ENCODE measurements around the gene NFIB.
A peak's percentile ranks its signal among the peaks of the same experiment; 100 is the strongest.

The NFIB gene

DNA sequence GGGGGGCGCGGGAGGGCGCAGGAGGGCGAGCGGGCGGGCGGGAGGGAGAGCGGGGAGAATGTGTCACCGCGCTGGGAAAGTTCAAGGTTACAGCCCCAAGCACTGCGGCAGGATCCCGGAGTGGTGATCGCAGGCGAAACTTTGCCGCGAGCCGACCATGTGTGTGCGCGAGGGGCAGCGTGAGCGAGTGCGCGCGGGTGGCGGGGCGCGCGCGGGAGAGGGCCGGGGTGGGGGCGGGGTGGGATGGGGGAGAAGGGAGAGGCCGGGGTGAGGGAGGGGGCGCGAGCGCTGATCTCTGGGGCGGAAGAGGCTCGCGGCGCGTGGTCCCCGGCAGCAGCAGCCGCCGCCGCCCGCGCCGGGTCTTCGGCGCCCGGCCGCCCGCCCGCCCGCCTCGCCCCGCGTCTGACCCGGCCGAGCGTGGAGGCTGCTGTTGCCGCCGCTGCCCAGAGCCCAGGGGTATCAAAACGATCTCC, at the start of gene NFIB:
Gene NFIB (minus strand): TSS at position 191 of the 473 bp plus-strand sequence. CDS start 630 bp downstream, outside the sequence.
- peak in 1 of 2 donors; percentile 27 for DNase-seq

DNA sequence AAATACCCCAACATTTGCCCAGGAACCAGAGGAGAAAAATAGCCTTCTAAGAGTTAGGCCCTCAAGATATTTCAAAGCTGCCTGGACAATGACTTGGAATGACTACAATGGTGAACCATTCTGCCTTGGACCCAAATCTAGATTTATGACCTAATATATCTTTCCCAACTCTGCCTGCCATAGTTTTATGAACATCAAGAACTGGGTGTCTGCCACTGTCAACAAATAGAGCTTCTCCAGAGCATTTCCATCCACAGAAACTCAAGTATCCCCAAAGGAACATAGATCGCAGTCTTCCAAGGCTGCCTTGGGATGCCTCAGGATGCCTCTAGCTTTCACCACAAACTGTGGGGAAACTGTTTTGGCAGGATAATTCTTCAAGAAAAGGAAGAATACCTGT, 48.2 kb upstream of the NFIB start:
- DNase-seq: no peak

DNA sequence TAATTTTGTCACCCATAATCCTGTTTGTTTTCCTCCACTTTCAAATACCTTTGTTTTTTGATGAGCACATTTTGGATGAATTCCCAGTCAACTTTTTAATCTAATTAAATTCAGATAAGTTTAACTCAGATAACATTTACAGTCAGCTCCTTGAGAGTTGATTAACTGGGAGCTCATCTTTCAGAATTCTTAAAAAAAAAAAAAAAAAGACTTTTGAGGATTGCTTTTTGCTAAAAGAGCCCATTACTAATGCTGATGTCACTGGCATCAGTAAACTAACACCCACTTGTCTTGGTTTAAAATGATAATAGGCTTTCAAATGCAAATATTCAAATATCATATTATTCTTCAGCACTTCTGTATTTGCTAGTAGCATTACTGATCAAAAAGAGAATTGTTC, 47.1 kb upstream of the NFIB start:
- DNase-seq: no peak

DNA sequence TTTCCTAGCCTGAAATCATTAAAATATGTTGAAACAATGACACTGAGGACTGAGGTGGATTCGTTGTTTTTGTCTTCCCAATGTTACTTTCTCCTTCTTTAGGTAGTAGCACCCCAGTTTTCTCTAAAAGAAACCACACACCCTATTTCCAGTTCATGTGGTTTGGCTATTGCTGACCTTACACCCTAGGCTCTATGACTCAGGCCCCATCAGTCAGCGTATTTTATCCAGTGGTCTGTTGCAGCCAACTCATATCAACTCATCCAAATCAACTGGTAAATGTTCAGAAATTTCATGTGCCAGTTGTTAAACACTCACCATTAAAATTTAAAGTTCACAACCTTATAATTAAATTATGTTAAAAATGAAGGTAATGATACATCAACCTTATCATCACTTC, 44.6 kb upstream of the NFIB start:
- no peak for DNase-seq

DNA sequence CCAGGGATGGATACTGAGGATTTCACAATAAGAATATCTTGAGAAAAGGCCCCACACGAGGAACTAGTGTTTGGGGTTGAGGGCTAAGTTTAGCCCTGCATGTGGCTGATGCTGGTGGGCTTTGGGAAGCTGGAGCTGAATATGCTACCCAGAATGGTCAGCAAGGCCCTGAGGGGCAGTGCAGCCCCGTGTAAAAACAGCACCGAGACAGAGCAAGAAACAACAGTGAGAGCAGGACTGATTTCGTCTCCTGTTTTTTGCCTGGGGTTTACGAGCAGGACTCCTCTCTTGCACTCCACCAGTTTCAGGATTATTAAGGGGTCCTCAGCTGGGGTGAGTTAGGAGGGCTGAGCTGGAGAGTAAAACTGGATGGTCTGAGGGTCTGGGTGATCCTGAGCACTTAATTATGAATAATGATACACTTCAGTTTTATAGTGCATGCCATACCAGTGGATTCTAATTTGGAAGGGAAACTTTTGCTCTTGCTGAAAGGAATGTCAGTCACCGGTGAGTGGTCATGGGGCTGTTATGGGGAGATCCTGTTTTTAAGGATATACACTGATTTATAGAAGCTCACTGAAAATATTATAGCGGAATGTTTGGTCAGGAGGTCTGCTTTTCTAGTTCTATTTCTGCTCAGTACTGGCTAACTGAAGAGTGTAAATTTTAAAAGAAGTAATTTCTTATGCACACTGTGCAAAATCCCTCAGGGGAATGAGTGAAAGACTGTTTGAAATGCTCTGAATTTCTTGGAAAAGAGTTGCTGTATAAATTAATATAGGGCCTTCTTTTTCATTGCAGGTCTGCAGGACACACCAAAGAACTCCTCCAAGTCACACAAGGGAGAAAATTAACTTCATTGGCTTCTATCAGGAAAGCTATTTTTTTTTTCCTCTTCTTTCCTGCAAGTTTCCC, 42.7 kb upstream of the NFIB start:
- no peak for DNase-seq

DNA sequence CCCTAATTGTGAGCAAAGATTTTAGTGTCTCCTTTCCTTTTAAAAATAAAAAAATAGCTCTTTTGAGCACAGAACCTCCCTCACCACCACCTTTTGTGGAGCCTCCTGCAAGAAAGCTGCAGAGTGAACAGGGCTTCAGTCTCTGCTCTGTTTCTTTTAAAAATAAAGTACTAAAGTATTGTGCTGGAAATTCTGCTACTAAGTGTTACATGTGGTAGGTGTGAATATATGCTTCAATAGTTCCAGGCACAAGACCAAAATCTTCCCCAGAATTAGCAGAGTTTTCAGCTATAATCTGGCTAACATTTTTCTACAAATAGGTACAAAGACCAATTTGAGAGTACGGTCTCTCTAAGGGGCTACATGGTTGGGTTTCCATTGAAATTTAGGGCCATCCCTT, 40.3 kb upstream of the NFIB start:
- no peak for DNase-seq

DNA sequence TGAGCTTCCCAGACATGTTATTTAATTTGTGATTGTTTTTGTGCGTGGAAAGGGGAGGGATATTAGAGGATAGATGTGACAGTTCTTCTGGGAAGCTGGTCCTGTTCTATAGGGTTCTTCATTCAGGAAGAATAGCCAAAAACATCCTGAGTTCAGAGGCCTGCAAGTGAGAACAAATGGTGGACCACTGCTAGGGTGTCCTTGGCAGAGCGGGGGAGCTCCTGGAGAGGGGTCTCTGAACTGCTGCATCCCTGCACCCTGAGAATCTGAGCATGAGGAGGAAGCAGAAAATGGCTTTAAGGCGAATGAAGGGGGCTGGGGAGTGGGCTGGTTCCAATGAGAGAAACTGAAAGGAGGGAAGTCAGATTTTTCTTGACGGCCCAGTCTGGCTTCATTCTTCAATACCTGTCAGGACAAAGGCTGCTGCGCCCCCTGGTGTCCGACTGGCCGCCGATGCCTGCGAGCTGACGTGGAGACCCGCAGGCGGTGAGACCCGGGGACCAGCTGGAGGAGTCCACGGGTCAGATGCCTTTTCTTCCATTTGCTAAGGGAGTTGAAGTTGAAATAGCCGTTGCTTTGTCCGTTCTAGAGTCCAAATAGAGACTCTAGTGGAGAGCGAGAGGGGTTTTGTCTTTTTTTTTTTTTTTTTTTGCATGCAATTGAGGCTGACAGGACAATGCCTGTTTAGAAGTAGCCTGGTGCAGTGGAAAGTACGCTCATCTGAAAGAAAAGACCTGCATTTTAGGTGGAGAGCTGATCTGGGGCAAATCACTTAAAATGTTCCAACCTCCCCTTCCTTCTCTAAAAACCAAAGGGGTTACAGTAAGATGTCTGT, 39.5 kb upstream of the NFIB start:
- DNase-seq: peak; percentile 80 to 88

DNA sequence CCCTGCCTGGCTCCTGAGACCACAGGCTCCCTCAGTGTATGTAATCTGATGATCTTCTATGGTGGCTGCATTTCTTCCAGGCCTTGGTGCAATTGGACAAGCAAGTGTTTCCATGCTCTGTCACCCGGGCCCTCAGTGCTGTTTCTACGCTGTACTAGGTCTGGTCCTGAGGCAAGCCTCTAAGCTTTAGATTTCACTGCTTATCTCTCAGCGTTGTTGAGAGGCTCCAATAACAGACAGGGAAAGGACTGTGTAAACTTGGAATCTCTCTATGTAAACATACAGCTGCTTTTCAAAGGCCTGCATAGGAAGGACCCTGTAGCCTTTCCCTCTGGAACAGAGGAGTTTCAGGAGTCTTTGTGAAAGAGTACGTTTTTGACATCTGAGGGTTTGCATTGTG, 38.6 kb upstream of the NFIB start:
- no peak for DNase-seq

DNA sequence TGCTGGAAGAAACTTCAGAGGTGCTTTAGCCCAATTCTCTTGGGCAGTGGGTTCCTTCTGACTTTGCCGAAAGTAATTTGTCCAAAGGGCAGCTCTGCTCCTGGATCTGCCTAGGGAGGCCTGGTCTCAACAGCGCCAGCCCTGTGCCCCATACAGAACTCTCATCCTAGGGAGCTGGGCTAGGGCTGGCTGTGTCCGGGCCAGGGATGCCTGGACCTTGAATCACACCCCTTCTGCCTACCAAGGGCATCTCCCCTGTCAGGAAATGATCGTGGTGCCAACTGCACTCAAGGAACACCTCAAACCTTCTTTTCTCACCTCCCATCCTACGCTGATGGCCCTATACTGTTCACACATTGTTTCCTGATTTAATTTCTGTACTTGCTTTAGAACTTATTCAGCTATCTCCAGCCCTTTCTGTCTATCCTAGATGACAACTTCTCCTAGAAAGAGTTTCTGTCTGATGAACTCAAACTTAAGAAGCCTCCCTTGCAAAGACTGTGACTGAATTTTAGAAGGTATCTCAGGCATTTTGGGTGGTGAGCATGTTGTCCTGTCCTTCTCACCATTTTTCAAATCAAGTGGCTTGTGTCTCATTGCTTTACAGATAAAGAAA, 37.4 kb upstream of the NFIB start:
- DNase-seq: no peak

DNA sequence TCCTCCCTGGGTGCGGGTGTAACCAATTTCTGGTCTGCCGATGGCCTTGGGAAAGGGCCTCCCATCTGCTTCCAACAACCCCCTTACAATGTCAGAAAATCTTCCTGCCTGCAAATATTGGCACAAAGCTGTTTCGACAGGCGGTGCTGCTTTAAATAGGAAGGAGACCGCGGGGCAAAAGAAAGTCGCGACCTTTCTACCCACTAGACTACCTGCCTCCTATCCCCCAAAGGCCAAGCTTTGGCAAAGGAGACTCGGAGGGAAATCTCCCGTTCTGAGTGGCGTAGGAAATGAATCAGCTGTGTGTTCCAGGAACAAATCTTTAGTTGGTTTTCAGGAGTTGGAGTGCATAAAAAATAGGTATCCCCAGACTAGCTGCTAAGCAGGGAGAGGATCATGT, 36.8 kb upstream of the NFIB start:
- DNase-seq: no peak

DNA sequence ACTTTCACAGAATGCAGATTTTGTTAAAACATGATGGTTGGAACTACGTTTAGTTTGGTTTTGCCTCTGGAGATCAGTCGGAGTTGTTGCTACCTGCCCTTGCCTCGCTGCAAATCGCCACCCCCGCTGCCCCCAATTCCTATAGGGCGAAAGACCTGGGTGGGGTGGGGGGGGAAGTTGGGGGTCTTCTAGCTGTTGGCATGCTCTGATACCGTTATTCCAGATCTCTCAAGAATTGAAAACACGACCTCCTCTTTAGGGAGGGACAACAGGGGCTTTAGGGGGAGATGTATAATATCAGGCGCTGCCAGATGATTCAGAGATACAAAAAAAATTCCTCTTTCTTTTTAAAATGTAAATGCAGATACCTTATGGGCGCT, 36.4 kb upstream of the NFIB start:
- DNase-seq: no peak

DNA sequence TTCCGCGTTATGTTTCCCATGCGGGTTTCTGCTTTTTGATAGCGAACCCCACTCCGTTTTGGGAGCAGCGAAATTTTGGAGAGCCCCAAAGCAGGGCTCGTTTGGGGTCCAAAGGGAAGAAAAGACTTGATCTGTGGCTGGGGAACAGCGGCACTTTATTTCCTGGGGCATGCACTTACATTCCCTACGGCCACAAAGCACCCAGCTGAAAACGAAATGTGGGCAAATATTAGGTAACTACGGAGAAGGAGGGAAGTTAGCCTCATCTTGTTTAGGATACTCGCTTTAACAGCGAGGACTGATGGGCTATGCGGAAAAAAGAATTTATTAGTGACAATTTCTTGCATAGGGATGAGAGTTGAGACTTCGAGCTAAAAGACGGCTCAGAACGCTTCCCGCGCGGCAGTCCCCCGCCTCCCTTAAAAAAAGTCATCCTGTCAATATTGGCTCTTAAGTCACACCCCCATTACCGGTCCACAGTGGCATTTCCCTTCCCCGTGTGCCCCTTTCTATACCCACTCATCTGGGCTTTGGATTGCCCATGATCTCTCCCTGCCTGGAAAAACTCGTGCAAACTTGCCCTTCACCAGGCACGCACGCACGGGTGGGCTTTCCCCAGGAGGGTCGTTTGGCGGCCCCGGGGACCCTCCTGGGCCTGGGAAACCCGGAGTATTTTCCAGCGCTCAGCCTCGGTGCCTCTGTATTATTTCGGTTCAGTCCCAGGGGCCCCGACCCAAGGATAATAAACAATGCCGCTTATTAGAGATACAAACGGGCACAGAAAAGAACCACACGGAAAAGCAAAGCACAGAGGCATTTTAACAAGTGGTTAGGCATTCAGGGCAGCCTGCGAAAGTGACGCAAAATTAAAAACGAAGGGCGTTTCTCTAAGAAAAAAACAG, 35.8 kb upstream of the NFIB start:
- no peak for DNase-seq

DNA sequence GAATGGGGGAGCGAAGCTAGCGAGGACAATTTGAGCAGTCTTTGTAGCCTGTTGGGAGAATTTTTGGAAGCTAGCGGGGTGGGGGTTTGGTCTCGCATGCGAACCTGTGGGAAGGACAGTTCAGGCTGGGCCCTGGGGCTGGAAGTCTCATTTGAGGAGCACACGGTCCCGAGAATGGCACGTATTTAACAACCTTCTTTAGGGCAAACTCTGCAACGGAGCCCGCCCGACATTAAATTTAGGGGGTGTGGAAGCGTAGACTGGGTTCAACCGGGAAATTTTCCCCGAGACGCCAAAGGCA, 35.2 kb upstream of the NFIB start:
- no peak for DNase-seq

DNA sequence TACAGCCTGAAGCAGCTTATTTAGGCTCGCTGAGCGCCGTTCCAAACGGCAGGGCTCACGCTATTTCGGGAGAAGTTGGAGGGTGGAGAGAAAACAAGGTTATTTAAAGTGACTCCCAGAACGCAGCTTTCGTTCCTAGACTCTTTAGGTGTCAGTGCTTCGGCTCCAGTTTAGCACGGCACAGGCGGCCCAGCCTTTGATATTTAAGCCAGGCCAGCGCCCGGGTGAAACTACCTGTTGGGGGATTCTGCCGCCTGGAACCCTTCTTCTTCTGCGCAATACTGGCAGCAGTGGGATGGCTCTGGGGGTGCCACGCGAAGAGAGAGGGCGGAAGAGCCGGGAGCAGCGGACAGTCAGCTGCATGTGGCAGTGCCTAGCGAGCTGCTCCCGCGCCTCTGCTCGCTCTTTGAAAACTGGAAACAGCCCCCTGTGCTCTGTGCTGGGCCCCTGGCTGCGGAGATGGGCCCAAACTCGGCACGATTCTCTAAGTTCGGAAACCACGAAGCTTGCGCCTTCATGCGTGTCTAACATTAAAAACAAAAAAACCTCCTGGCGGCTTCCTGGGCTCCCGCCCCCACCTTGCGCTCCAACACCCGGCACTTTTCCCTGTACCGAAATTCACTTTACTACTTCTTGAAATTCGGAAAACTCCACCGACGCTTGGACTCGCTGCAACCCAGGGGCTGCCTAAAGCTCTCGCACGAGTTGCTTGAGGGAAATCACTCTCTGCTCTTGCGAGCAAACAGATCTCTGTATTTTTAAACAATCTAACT, 34.6 kb upstream of the NFIB start:
- no peak for DNase-seq

DNA sequence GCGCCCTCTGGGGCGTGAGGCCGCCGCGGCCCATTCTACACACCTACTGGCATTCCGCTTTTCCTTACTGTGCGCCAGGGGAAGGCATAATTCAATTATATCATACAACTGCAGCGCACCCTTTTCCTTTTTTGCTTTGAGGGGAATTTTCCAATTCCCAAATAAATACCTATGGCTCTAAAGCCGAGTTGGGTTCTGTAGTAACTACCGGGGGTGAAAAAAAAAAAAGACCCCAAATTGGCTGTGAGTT, 34.1 kb upstream of the NFIB start:
- DNase-seq: no peak

DNA sequence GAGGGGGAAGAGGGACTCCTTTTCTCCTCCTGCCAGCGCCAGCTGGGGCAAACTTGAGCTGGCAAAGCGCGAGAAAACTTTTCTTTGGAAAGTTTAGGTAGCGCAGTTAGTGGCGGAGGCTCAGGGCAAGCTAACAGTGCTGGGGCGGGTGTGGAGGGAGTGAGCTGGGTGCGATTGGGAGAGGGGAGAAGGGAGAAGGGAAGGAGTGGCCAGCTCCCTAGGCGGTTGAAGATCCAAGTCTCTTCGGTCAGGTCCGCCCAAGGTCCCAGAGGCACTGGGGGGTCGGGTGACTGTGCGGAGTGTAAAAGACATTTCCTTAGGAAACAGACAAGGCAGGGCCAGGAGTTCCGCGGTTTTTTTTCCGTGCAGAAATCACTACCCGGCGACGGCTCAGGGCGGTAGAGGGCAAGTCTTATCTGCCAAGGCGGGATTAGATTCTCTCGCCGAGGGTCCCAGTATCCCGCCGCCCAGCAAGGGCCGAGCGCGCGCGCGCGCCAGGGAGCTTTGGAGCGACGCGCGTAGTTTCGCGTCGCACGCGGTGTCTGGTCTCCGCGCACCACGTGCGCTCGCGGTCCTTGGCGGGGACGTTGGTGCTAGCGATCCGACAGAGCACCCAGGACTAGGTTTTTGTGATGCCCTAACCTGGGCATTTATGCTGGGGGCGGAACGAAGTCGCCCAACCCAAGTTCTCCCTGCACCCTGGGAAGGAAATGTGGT, 33.6 kb upstream of the NFIB start:
- no peak for DNase-seq

DNA sequence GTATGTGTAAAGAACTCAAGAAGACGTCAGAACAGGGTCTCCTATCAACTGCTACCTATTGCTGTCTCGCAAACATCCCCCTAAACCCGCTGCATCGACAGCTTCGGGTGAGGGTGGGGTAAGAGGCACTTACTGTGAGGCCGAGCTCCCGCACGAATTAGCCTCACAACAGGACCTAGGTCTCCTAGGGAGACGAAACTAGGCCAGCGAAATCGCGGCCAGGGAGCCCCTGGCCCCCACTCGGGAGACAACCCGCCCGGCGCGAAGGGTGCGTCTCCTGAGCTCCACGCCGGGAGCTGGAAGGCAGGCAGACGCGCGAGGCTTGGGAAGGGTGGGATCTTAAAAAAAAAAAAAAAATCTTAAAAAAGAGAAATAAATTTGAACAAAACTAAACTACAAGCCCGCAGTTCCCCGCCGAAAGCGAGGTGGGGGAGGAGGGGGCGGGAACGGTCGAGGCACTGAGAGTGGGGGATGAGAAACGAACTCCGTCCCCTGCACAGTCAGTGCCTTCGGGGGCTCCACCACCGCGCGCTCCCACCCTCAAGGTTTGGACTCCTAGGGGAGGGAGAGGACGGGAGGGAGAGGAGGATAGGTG, 33.0 kb upstream of the NFIB start:
- DNase-seq: no peak

DNA sequence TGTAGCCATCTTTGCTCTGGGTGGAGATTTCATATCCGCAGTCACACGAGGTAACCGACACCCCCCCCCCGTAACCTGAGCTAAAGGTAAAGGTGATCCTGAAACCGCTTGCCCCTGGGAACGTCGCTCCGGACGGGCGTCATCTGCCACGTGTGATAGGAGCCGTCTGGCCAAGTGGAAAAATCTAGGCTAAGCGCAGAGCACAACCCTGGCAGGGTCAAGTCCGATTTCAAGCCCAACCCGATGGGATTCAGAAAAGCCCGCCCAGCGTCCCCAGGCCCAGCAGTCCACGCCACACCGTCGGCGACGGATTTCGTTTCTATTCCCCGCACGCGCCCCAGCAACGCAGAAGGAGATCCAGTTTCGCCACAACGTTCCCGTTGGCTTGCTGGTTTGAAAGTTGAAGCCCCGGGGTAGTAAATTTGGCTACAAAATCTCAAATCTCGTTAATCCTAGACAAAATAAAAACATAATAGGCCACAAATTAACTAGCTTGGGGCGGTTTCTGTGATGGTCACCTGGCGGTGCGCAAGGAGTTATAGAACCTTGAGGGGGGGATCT, 32.4 kb upstream of the NFIB start:
- no peak for DNase-seq

DNA sequence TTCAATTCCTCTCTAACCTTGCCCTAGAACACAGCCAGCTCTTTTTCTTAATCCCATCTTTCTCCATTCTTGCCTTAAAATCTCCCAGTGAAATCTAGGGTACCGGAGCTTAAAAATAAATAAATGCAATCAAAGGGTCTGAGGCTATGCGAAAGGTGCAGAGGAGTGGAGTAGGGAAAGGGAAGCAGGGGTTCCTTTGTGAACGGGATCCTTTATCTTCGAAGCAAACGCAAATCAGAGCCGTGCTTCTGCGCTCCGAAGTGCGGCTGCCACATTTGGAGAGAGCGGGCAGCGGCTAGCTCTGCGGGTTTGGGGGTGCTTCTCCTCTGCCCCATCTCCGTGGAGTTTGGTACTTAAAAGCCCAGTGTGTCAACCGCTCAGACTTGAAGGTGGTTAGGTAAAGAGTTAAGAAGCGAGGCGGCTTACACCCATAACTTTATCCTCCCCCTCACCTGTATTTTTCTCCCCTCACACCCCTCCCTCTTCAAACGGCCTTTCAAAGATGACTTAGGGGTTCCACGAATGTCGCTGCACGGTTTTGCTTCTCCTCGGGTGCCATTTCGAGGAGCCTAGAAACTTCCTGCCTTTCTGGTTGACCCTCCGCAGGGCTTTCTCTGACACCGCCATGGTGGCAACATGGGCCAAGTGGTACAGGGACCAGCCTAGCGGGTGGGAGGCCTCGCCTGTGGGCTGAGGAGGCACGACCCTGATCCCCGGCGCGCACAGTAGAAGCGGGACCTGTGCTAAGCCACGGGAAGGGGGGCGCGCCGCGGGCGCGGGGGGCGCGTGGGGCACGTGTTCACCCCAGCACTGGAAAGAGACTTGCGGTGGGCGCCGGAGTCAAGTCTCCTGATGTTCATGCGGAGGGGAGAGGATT, 31.7 kb upstream of the NFIB start:
- no peak for DNase-seq

DNA sequence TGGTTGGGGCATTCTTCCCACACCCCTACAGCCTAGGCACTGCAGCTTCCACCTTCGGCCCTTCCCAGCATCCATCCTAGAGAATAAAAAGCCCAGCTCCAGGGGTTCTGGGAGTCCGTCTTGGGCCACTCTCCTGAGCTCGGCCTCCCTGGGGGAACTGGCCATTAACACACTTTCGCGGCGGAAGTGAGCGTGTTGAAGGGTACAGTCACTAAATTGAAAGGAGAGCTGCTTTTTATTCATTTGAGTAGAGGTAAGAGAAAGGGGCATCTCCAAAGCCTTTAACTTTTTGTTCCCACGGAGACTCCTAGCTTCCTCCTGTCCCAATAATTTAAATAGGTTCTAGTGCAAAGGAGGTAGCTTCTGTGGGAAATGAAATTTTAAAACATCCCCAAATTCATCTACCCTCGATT, 31.0 kb upstream of the NFIB start:
- no peak for DNase-seq
